GM18499 (cell line): ENCODE measurements around the gene SORCS2.

Source experiments
- ATAC-seq: cut with Tn5 transposase; IDR thresholded peaks from one replicate; pipeline ENCODE4 v1.9.1; 2021; ENCODE audit warnings: moderate number of reproducible peaks; ENCODE audit not compliant: insufficient read depth, unreplicated experiment

SORCS2 gene

DNA sequence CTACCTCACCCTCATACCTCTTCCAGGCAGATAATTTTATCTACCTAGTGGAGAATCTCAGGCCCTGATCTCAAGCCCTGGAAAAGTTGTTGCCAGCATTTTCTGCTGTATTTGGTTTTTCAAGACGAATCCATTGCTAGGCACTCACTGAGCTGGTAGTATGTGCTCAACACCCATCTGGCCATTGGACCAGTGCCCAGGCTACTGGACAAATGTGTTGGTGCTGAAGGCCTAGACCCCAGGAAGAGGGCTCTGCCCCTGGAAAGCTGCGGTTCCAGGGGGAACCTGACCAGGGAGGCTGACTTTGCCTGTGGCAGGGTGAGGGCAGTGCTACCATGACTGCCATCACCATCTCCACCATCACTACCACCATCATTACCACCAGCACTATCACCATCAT, 170.0 kb downstream of the SORCS2 start:
- no peak for ATAC-seq

DNA sequence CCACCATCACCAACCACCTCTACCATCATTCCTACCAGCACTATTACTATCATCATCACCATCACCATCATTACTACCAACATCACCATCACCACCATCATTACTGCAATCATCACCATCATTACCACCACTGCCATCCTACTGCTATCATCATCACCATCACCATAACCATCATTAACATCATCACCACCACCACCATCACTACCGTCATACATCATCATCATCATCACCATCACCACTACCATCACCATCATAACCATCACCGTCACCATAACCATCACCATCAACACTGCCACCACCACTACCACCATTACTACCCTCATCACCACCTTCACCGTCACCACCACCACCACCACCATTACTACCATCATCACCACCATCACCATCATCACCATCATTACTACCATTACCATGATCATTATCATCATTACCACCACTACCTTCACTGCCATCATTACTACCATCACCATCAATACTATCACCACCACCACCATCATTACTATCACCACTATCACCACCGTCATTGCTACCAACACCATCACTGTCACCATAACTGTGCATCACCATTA, 170.6 kb downstream of the SORCS2 start:
- ATAC-seq: no peak

DNA sequence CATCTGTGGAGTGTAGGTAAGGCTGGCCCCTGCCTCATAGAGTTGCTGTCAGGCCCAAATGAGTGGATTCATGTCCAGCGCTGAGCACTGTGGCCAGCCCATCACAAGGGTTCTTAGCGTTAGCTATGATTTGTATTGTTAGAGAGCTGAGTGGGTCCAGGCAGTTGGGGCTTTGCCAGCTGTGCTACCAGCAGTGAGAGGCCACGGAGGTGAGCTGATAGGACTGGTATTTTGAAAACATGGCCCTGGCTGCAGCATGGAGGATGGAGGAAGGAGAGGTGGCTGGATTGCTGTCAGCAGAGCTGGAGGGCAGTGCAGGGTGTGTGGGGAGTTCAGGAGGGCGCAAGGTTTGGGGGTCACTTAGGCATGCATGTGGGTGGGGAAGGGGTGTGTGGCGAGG, 172.6 kb downstream of the SORCS2 start:
- no peak for ATAC-seq

DNA sequence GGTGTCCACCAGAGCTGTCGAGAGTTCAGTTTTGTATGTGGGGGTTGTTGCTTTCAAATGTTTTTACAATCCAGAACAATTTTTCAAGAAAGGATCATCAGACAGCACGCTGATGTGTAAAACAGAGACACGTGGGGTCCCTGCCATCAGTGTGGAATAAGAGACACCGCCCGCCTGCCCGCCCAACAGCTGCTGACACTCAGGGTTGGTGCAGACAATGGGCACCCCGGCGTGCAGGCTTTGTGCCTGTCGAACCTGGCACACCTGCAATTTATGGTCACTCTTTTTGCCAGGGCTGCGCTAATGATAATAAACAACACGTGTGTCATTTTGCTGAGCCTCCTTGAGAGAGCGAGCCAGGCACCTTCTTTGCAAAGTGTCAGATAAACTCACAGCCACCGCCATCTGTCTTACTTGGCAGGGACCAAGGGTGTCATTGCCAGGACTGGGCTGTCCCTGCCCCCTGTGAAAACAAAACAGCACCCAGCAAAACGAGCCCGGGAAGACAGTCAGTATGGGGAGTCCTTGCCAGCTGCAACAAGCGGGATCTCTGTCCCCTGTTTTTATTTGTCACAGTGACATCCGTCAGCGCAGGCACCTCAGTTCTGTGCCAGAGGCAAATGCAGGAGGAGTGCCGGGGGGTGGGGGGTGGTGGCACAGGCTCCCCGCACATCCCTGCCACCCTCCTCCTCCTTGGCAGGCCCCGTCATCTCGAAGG, 173.3 kb downstream of the SORCS2 start:
- no peak for ATAC-seq

DNA sequence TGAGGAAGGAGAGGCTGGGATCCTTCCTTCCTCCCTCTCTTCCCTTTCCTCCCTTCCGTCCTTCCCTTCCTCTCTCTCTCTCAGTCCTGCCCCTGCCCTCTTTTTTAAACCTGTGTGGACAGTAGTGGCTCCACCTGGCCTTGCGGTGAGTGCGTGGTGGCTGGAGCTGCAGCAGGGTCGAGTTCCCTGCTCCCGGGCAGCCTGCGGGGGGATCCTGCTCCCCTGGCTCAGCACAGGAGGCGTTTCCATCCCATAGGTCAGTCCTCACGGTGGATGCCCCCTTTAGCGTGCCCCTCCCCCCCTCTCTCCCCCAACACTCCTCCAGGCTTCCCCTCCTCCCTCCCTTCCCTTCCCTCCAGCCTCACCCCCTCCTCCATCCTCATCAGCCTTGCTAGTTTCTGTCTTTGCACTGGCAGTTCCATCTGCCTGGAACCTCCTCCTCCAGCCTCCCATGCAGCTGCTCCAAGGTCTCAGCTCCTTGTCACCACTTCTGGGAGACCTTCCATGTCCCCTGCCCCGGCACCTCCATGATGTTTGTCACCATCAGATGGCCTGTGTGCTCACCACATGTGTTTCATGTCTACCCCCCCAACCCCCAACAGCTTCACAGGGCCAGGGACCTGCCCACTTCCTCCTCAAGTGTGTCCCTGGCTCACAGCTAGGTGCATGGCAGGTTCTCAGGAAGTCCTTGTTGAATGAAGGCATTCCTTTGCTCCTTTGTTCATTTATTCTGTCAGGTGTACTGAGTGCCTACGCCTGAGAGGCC, 174.0 kb downstream of the SORCS2 start:
- no peak for ATAC-seq

DNA sequence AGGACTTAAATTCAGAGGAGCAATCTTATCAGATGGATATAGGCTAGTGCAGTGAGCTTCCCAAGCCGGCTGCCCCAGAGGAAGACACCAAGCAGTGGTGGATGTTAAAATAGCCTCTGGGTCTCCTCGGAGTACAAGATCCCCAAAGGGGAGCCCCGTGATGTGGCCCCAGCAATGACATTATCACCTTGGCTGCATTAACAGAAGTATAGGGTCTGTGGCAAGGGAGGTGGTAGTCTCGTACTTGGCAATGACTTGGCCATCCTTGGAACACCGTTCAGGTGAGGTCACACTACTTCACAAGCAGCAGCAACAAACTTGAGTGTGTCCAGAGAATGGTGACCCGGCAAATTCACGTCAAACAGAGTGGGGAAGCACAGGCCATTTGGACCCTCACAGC, 174.6 kb downstream of the SORCS2 start:
- ATAC-seq: no peak

DNA sequence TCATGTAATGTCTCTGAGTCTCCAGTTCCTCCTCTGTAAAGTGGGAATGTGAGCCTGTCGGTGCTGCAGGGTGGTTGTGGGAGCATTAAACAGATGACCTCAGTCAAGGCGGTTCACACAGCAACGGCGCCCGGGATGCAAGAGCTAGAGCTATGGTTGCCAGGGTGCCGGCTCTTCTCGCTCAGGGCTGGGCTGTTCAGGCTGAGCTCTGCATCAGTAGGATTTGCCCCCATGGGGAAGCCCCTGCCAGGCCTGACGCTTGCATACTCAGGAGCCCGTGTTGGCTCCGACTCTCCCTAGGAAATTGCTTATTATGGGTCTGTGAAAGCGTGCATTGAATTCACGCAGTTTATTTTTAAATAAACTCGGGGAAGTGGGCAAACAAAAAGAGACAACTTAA, 175.1 kb downstream of the SORCS2 start:
- no peak for ATAC-seq

DNA sequence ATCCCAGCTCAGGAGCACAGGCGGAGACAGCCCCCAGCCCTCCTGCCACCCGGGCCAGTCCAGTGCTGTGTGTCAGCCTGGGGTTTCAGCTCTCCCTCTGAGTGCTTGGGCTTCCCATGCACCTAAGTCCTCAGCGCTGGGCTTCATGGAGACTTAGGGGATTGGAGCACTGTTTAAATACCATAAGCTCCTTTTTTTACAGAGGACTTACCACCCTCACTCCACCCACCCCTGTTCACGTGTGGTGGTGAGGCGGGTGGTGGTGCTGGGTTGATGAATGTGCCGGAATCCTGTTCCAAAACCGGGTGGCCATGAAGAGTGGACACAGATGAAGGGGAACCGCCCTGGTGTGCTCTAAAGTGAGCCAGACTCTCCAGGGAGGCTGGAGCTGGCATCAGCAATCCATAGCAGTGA, 175.5 kb downstream of the SORCS2 start:
- no peak for ATAC-seq

DNA sequence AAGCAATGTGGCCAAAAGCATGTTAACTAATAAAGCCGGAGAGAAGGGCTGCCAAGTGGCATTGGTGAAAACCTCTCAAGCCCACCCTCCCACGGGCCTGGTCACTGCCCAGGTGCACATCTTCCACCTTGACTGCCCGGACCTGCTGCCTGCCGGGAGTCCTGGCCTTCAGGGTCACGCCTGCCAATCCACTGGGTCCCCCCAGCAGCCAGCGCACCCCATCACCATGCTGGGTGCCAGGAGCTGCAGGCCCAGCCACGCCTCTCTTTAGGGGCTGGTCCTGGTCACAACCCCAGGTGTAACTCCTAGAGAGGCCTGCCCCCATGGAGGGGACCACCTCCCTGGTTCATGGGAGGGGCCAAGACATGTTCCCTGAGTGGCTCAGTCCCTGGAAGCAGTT, 176.0 kb downstream of the SORCS2 start:
- no peak for ATAC-seq

DNA sequence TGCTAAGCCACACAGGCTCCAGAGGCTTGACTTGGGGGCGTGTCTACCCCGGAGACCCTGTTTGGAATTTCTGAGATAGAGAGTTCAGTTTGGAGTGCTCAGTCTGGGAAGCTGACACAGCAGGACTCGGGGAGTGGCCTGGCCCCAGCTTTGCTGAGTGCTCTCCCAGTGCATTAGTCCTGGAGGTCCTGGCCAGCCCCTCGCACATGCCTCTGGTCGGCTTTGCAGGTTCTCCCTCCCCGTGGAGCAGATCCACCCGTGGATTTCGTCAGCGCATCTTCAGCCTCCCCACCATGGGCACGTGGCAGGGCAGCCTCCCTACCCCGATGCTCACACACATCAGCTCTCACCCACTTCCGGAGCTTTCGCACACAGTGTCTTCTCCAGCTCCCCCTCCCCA, 177.2 kb downstream of the SORCS2 start:
- ATAC-seq: no peak

DNA sequence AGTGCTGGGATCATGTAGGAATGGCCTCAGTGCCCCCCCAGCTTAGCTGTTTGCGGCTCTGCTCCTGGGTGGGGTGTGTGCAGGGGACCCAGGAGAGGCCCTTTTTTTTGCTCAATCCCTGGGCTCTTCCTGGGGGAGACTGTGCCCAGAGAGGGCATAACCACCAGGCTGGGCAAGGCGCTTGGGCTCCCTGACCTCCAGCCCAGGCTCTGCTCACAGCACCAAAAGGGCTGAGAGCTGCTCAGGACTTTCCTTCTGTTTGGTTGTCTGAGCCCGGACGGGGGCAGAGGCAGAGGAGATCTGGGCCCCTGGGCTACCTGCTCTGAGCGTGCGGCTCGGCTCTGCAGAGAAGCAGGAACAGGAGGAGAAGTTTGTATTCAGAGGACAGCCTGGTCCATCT, 177.7 kb downstream of the SORCS2 start:
- ATAC-seq: no peak

DNA sequence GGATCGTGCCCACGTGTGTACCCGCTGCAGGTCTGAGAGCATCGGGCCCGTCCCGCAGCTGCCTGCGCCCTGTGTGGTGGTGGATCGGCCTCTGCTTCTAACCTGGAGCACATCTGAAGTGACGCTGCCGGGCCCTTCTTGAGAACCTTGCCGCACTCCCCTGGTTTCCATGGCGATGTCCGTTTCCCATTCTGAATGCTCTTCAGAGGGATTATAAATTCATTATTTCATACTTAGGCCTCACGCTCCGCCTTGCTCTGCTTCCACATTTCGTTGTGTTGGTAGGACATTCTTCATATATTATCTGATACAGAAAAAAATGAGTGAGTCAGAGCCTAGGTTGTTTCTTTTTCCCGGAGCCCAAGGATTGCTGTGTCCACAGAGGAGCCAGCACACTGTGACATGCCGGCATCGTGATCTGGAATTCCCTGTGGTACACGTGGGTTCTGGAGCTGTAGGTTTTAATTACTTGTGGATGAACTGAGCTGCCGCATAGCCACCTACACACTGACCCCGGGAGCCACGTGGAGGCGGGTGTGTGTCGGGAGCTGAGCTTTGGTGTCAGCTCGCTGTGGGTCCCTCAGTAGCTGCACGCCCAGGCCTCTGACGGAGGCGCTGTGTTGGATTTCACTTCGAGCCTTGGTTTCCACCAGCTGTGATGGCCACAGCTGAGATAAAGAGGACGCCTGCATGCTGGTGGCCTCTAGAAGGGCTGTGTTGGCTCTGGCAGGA, 179.0 kb downstream of the SORCS2 start:
- ATAC-seq: no peak

DNA sequence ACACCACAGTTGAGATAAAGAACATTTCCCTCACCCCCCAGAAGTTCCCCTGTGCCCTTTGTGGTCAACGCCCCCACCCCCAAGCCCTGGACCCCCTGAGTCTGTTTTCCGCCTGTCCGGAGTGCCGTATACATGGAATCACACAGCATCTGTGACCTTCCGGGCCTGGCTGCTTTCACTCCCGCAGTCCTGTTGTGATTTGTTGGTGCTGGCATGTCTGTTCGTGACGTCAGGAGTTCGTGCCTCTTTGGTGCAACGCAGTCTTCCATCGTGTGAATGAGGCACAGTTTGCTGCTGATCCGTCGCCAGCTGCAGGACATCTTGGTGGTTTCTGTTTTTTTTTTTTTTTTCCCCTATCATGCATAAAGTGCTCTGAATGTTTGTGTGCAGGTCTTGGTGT, 180.3 kb downstream of the SORCS2 start:
- no peak for ATAC-seq

DNA sequence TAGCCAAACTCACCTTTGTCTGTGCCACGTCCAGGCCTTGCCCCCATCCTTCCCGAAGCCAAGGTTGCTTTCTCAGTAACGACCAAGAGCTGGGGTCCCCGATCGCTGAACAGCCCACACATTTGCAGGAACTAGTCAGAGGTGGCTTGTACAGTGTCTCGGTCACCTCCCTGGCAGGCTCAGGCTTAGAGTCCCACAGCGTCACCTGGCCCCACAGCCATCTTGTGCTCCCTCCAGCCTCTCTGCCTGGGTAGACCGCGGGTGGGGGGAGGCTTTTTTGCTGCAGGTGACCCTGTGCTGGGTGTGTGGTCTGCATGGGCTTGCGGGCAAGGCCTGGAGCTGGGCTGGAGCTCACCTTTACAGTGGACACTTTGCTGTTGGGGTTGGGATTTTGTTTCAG, 182.2 kb downstream of the SORCS2 start:
- ATAC-seq: no peak

DNA sequence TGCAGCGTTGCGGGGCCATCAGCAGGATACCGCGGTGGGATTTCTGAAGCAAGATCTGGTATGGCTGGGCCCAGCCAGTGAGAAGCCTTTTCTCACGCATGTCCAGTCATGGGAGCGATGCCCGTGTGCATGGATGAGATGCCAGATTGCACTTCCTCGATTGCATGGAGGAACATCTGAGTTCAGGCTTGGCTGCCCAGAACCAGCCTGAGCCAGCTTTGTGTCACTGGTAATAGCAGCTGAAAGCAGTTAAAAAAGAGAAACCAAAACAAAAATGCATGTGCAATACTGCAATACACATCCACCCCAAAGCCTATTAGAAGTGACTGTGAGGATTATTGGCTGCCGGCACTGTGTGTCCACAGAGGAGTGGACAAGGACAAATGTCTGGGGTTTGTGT, 183.1 kb downstream of the SORCS2 start:
- no peak for ATAC-seq

DNA sequence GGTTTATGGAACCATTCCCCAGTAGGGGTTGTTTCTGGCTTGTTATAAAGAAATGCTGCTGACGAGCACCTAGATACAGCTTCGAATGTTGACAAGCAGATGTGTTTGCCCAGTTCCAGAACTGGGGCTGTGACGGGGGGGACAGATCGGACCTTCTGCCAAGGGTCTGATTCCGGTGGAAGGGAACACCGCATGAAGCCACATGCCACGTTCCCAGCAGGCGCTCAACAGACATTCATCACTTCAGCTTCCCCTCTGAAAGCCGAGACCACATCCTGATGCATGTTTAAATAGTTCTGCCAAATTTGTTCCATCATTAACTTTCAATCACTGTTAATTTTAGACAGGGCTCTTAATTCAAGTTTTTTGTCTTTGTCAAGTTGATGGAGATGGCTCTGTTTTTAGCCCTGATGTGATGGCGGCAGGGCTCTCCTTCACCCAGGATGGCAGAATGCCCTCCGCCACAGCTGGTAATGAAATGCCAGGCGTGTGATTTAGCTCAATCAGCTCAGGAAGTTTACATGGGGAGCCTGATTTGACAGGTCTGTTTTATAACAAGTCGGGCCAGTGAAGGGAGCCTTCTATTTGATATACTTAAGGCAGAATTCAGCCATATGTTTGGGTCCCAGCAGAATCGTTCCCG, 185.0 kb downstream of the SORCS2 start:
- ATAC-seq: no peak

DNA sequence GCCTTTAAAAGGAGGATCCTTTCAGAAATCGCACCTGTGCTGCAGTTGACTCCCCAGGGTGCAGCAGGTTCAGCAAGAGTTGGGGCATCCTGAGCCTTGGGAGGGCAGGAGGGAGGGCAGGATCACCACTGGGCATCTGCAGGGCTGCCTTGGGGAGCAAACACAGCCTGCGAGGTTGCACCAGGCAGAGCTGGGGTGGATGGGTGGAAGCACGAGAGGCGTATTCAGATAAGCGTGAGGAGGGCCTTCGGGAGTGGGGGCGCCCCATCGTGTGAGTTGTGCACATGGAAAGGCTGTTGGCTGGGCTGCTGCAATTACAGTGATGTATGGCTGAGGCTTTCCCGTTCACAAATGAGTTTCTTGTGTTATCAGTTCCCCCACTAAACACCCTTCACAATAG, 186.8 kb downstream of the SORCS2 start:
- no peak for ATAC-seq

DNA sequence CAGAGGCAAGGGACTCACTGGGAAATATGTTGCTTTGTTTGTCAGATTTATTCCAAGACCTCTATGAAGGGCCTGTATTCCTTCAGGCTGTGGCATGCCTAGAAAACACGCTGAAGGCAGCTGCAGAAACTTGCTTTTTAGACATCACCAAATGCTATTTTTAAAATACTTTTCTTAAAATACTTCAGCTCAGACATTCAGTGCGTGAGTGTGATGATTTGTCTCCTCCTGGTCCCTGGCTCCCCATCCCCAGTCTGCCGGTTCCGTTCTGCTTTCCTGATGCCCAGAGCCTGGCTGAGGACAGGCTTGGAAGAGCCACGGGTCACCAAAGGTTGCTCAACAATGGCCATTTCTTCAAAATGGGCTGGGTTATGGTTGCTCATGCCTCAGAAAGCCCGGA, 187.4 kb downstream of the SORCS2 start:
- no peak for ATAC-seq

DNA sequence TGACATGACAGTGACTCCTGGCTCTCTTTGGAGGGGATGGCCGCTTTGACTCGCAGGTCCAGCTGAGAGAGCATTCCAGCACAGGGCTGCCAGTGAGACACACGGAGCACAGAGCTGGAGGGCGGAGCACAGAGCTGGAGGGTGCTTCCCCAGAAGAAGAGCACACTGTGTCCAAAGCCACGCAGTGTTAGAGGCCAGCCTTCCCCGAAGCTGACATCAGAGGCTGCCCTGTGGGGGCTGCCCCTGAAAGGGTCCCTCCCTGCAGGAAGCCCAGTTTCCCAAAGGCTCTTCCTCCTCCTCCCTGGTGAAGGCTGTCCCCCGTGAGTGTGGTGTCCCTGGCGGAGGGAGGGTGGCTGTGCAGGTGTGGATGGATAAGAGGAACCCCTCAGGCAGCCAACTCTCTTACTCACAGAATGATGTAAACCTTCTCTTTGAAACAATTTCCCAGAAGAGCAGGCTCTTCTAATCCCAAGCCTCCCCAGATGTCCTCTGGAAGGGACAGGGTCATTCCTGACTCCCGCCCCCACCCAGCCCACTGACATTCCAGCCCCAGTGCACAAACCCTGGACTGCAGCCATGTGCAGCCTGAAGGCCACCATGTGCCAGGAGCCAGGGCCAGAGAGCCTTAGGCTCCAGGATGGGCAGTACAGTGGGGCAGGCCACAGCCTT, 189.0 kb downstream of the SORCS2 start:
- ATAC-seq: no peak
